ENCODE measurements around the gene OGN.

DNA sequence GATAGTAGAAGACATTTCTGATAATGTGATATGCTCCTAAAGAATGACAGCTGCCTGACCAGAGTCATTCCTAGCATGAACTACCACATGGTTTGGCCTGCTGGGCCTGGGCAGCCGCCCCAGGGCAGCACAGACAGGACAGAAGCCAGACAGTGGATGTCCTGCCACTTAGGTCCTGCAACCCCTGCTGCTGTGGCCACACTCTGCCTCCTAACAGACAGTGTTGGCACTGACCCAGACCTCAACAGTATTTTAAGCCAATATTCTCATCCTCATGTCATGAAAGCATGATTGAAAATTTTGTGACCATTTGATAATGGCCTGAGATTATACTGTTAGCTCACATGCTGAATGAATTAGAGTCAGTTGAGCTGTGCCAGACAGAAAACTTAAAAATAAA, 62.8 kb downstream of the OGN start:
- TF ChIP-seq EGR1 (IDR thresholded peaks at IDR 0.05; ENCODE audit: borderline replicate concordance in 1 of 2, low read depth in 2 of 2, low read length in 2 of 2) = no peak
- TF ChIP-seq, protein P1, sequence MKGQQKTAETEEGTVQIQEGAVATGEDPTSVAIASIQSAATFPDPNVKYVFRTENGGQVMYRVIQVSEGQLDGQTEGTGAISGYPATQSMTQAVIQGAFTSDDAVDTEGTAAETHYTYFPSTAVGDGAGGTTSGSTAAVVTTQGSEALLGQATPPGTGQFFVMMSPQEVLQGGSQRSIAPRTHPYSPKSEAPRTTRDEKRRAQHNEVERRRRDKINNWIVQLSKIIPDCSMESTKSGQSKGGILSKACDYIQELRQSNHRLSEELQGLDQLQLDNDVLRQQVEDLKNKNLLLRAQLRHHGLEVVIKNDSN (IDR thresholded peaks at IDR 0.05; ENCODE audit: borderline replicate concordance, extremely low read length, insufficient read depth, low read depth, low read length) = no peak
- TF ChIP-seq, protein P2, sequence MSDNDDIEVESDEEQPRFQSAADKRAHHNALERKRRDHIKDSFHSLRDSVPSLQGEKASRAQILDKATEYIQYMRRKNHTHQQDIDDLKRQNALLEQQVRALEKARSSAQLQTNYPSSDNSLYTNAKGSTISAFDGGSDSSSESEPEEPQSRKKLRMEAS (IDR thresholded peaks at IDR 0.05; ENCODE audit: low read depth, low read length) = no peak
- TF ChIP-seq, protein P3, sequence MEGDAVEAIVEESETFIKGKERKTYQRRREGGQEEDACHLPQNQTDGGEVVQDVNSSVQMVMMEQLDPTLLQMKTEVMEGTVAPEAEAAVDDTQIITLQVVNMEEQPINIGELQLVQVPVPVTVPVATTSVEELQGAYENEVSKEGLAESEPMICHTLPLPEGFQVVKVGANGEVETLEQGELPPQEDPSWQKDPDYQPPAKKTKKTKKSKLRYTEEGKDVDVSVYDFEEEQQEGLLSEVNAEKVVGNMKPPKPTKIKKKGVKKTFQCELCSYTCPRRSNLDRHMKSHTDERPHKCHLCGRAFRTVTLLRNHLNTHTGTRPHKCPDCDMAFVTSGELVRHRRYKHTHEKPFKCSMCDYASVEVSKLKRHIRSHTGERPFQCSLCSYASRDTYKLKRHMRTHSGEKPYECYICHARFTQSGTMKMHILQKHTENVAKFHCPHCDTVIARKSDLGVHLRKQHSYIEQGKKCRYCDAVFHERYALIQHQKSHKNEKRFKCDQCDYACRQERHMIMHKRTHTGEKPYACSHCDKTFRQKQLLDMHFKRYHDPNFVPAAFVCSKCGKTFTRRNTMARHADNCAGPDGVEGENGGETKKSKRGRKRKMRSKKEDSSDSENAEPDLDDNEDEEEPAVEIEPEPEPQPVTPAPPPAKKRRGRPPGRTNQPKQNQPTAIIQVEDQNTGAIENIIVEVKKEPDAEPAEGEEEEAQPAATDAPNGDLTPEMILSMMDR (IDR thresholded peaks at IDR 0.05 in 2 of 3, conservative IDR thresholded peaks at IDR 0.05 in 1 of 3; ENCODE audit: control insufficient read depth in 2 of 3, extremely low read depth in 1 of 3, insufficient read depth in 1 of 3, low read depth in 3 of 3, low read length in 3 of 3) = no peak
- no peak for TF ChIP-seq POLR2A (IDR thresholded peaks at IDR 0.05; ENCODE audit: low read depth, low read length)
- TF ChIP-seq STAT1 (conservative IDR thresholded peaks at IDR 0.05) = no peak
- no peak for TF ChIP-seq SUPT20H (IDR thresholded peaks at IDR 0.05; ENCODE audit: borderline replicate concordance, control insufficient read depth, low read depth, low read length)
- no peak for TF ChIP-seq SIX5 (IDR thresholded peaks at IDR 0.05; ENCODE audit: low read depth, low read length, severe bottlenecking)
- TF ChIP-seq, protein P4, sequence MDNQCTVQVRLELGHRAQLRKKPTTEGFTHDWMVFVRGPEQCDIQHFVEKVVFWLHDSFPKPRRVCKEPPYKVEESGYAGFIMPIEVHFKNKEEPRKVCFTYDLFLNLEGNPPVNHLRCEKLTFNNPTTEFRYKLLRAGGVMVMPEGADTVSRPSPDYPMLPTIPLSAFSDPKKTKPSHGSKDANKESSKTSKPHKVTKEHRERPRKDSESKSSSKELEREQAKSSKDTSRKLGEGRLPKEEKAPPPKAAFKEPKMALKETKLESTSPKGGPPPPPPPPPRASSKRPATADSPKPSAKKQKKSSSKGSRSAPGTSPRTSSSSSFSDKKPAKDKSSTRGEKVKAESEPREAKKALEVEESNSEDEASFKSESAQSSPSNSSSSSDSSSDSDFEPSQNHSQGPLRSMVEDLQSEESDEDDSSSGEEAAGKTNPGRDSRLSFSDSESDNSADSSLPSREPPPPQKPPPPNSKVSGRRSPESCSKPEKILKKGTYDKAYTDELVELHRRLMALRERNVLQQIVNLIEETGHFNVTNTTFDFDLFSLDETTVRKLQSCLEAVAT (IDR thresholded peaks at IDR 0.05) = no peak
- TF ChIP-seq EZH2 (IDR thresholded peaks at IDR 0.05; ENCODE audit: borderline replicate concordance, control insufficient read depth, low read depth, low read length) = no peak
- no peak for TF ChIP-seq CHD4 (IDR thresholded peaks at IDR 0.05)
- TF ChIP-seq, protein P5, sequence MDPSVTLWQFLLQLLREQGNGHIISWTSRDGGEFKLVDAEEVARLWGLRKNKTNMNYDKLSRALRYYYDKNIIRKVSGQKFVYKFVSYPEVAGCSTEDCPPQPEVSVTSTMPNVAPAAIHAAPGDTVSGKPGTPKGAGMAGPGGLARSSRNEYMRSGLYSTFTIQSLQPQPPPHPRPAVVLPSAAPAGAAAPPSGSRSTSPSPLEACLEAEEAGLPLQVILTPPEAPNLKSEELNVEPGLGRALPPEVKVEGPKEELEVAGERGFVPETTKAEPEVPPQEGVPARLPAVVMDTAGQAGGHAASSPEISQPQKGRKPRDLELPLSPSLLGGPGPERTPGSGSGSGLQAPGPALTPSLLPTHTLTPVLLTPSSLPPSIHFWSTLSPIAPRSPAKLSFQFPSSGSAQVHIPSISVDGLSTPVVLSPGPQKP (IDR thresholded peaks at IDR 0.05; ENCODE audit: low read depth, low read length) = no peak
- TF ChIP-seq CHD1 (IDR thresholded peaks at IDR 0.05; ENCODE audit: low read depth, low read length) = no peak
- TF ChIP-seq KAT2A (conservative IDR thresholded peaks at IDR 0.05; ENCODE audit: control insufficient read depth, low read depth, low read length) = no peak

Measured in GM12878 (cell line).